Left ventricle myocardium inferior (tissue), 1 donor: ENCODE data around the gene SLC31A1. TPM values are rescaled to one million over a fixed set of nuclear protein-coding genes. Genes with fewer than 3 reads are reported as not detected.
A peak's percentile ranks its signal among the peaks of the same experiment; 100 is the strongest.

Source experiments
- DNase-seq: peaks from one replicate; pipeline ENCODE4 v3.0.0-alpha.2; 2020
- H3K27ac ChIP-seq: fragments of 200-600 bp; replicated peaks from 2 replicates; pipeline ENCODE4 v1.8.0; 2021
- H3K27me3 ChIP-seq: fragments of 200-600 bp; 2 replicates; pipeline ENCODE4 v1.8.0; 2021; ENCODE audit warnings: low read depth
- H3K36me3 ChIP-seq: fragments of 200-600 bp; 2 replicates; pipeline ENCODE4 v1.8.0; 2021
- H3K4me1 ChIP-seq: fragments of 200-600 bp; 2 replicates; pipeline ENCODE4 v1.8.0; 2021
- H3K4me3 ChIP-seq: fragments of 200-600 bp; 2 replicates; pipeline ENCODE4 v1.8.0; 2021; ENCODE audit warnings: mild to moderate bottlenecking, moderate library complexity
- H3K9me3 ChIP-seq: fragments of 200-600 bp; replicated peaks from 2 replicates; pipeline ENCODE4 v1.8.0; 2021
- intact Hi-C: fragments of 100-400 bp; cut with micrococcal nuclease; formaldehyde crosslinking; loops from one replicate; pipeline ENCODE4 v1.11.0; 2022
- long read RNA-seq: library from polyadenylated mRNA; unstranded; transcript quantifications from one replicate; pipeline ENCODE4 v2.0.0, GENCODE V29; 2021
- total RNA-seq: library from RNA; stranded (reverse); fragmentation: NEBNext Ultra II Directional; extraction: Animal tissue kit (Norgen Biotek cat#: 25700); gene quantifications from one replicate; pipeline ENCODE4 v1.2.1, GENCODE V29; 2021
- TF ChIP-seq, protein P1 (sequence below): fragments of 200-600 bp; IDR thresholded peaks from 2 replicates; pipeline ENCODE4 v1.8.0; 2021; ENCODE audit warnings: antibody characterized with exemption, mild to moderate bottlenecking, borderline replicate concordance
- donor health status: DM: no; HTN: yes; CAD: no; lungs with severe emphysema.

SLC31A1 gene
- total RNA-seq = 12.6 TPM
- long read RNA-seq, full-length matches to known transcripts = 28 of 32 reads
- long read RNA-seq, partial matches to known transcripts = 2 of 32 reads
- long read RNA-seq, other reads (novel, unspliced or antisense) = 2 of 32 reads

- Histone ChIP-seq H3K4me1 (peaks cover 83% of the 10 kb centered on the region), H3K4me3 (peak within 1 kb of the TSS; percentile 87), H3K27me3 (no peaks in the 10 kb centered on the region), H3K27ac (peak within 1 kb of the TSS; percentile 92), H3K9me3 (no peaks in the 10 kb centered on the region), H3K36me3 (peaks cover 9% of the 10 kb centered on the region)
- TF ChIP-seq, protein P1, sequence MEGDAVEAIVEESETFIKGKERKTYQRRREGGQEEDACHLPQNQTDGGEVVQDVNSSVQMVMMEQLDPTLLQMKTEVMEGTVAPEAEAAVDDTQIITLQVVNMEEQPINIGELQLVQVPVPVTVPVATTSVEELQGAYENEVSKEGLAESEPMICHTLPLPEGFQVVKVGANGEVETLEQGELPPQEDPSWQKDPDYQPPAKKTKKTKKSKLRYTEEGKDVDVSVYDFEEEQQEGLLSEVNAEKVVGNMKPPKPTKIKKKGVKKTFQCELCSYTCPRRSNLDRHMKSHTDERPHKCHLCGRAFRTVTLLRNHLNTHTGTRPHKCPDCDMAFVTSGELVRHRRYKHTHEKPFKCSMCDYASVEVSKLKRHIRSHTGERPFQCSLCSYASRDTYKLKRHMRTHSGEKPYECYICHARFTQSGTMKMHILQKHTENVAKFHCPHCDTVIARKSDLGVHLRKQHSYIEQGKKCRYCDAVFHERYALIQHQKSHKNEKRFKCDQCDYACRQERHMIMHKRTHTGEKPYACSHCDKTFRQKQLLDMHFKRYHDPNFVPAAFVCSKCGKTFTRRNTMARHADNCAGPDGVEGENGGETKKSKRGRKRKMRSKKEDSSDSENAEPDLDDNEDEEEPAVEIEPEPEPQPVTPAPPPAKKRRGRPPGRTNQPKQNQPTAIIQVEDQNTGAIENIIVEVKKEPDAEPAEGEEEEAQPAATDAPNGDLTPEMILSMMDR = no peak
- peak; percentile 98 for DNase-seq
- intact Hi-C loops = no loop called here
Measured at GRCh38 chr9:113221003-113221799, at the start of gene SLC31A1, which contains the start of gene FKBP15. SLC31A1 (plus strand) TSS chr9:113221544; CDS start chr9:113256149, 34,605 bp downstream. FKBP15 (minus strand) TSS chr9:113221277; CDS start chr9:113221243, 34 bp downstream.

GRCh38 chr9:113173341-113173740 is 48.0 kb upstream of the SLC31A1 start:
- H3K27ac ChIP-seq = no peak overlapping the region
- no peaks in the 10 kb centered on the region for H3K27me3 ChIP-seq
- H3K36me3 ChIP-seq = peaks cover 97% of the 10 kb centered on the region
- H3K4me3 ChIP-seq = no peak overlapping the region
- H3K4me1 ChIP-seq = peaks cover 15% of the 10 kb centered on the region
- intact Hi-C loops = no loop called here
- TF ChIP-seq, protein P1 = no peak
- no peaks in the 10 kb centered on the region for H3K9me3 ChIP-seq
- no peak for DNase-seq

DNA sequence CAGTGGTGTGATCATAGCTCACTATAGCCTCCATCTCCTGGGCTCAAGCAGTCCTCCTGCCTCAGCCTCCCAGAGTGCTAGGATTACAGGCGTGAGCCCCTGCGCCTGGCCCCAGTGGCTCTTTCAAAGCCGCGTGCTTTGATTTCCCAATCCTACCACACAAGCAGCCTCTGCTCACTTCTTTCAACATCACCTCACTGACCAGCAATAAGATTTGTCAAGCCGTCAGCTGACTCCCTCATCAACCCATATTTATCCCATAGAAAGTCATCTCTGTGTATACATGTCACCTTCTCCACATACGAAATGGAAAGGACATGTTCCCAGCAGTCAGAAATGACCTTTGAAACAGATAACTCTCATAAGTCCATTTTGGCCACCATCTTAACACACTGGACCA is 44.5 kb upstream of the SLC31A1 start:
- H3K36me3 ChIP-seq = peaks cover 94% of the 10 kb centered on the region
- TF ChIP-seq, protein P1 = no peak
- peaks cover 32% of the 10 kb centered on the region for H3K4me1 ChIP-seq
- no peak for DNase-seq
- H3K9me3 ChIP-seq = no peaks in the 10 kb centered on the region
- no peak overlapping the region for H3K4me3 ChIP-seq
- H3K27me3 ChIP-seq = no peaks in the 10 kb centered on the region
- intact Hi-C loops = no loop called here
- H3K27ac ChIP-seq = no peak overlapping the region

- Histone ChIP-seq H3K27ac (no peak overlapping the region), H3K27me3 (no peaks in the 10 kb centered on the region), H3K4me3 (no peak overlapping the region), H3K4me1 (peaks cover 32% of the 10 kb centered on the region), H3K9me3 (no peaks in the 10 kb centered on the region), H3K36me3 (peaks cover 94% of the 10 kb centered on the region)
- intact Hi-C loops = no loop called here
- TF ChIP-seq, protein P1 = no peak
- no peak for DNase-seq
Measured at GRCh38 chr9:113177251-113177650, 44.1 kb upstream of the SLC31A1 start.

GRCh38 chr9:113178087-113178486 is 43.3 kb upstream of the SLC31A1 start:
- no peak overlapping the region for H3K4me3 ChIP-seq
- H3K36me3 ChIP-seq = peaks cover 94% of the 10 kb centered on the region
- DNase-seq = no peak
- H3K27ac ChIP-seq = no peak overlapping the region
- TF ChIP-seq, protein P1 = no peak
- H3K9me3 ChIP-seq = no peaks in the 10 kb centered on the region
- no peaks in the 10 kb centered on the region for H3K27me3 ChIP-seq
- H3K4me1 ChIP-seq = peaks cover 30% of the 10 kb centered on the region
- intact Hi-C loops = no loop called here
